K562 (cell line): ENCODE results near the gene SERF2. TPM values are rescaled to one million over a fixed set of nuclear protein-coding genes. Genes with fewer than 3 reads are reported as not detected.

Experiments
- E2F6 ChIP-seq, 2 experiments: IDR thresholded peaks; 2 replicates each; pipeline ENCODE4 v1.6.1; 2011; ENCODE audit warnings: borderline replicate concordance in 1 of 2, control low read depth in 1 of 2, low read depth in 1 of 2, low read length in 1 of 2, mild to moderate bottlenecking in 1 of 2, mixed read lengths in 1 of 2, moderate library complexity in 1 of 2; ENCODE audit not compliant: insufficient read depth in 1 of 2, insufficient read length in 1 of 2, poor library complexity in 1 of 2, severe bottlenecking in 1 of 2; ENCODE audit errors: extremely low read depth in 1 of 2
- HDAC8 ChIP-seq: fragments of 450-650 bp; IDR thresholded peaks from 2 replicates; pipeline ENCODE4 v1.6.1; 2016; ENCODE audit warnings: mild to moderate bottlenecking, missing genetic modification characterization, moderate library complexity, missing compliant biosample characterization
- ID3 ChIP-seq, 2 experiments: fragments of 250-450 bp in 1 of 2; fragments of 450-650 bp in 1 of 2; sonication (Bioruptor Pico) in 1 of 2; IDR thresholded peaks; 2 replicates each; pipeline versions ENCODE4 v1.6.1 to v1.8.0; 2016 to 2021; ENCODE audit warnings: mild to moderate bottlenecking in 2 of 2, moderate library complexity in 2 of 2, missing compliant biosample characterization in 1 of 2, missing genetic modification characterization in 1 of 2
- JUND ChIP-seq, 2 experiments: IDR thresholded peaks; 2 replicates in 1 of 2; 3 replicates in 1 of 2; pipeline ENCODE4 v1.6.1; 2011; ENCODE audit warnings: borderline replicate concordance in 2 of 2, low read depth in 2 of 2, low read length in 2 of 2, improper control_type of control experiment in 1 of 2, missing biosample characterization in 1 of 2, missing genetic modification characterization in 1 of 2, missing genetic modification reagents in 1 of 2
- RFX1 ChIP-seq: fragments of 450-650 bp; IDR thresholded peaks from 2 replicates; pipeline ENCODE4 v1.6.1; 2016; ENCODE audit warnings: mild to moderate bottlenecking, moderate library complexity
- TCF7L2 ChIP-seq: fragments of 150-350 bp; IDR thresholded peaks from 2 replicates; pipeline ENCODE4 v1.6.1; 2016; ENCODE audit warnings: low read depth, mild to moderate bottlenecking, low read length, moderate library complexity
- ZNF639 ChIP-seq, 2 experiments: fragments of 200-800 bp in 1 of 2; sonication (Bioruptor generic) in 1 of 2; sonication (generic) in 1 of 2; formaldehyde crosslinking in 1 of 2; IDR thresholded peaks in 1 of 2; conservative IDR thresholded peaks in 1 of 2; 2 replicates each; pipeline versions ENCODE4 v1.5.0 to v1.6.1; 2016 to 2020; ENCODE audit warnings: missing compliant biosample characterization in 1 of 2, missing genetic modification characterization in 1 of 2, missing genetic modification reagents in 1 of 2
- polyA plus RNA-seq, 8 experiments: library from polyadenylated mRNA; depleted of rRNA in 4 of 8; stranded (reverse) in 5 of 8; unstranded in 3 of 8; fragments of >200 nt; fragmentation: Nextera tagmentation in 2 of 8; fragmentation: Illumina TruSeq in 1 of 8; extraction: Ambion mirVana in 2 of 8; extraction: Trizol in 1 of 8; gene quantifications; 2 replicates each; pipeline versions ENCODE4 v1.2.1 to v1.2.3, GENCODE V29; 2011 to 2014; ENCODE audit warnings: inconsistent platforms in 1 of 8, missing spikeins in 1 of 8
- total RNA-seq, 7 experiments: library from RNA; depleted of rRNA in 6 of 7; stranded (reverse); fragments of >200 nt in 6 of 7; fragmentation: Illumina TruSeq in 2 of 7; extraction: Trizol in 2 of 7; gene quantifications; 2 replicates each; pipeline versions ENCODE4 v1.2.1 to v1.2.3, GENCODE V29; 2011 to 2021; ENCODE audit warnings: low replicate concordance in 1 of 7
- TF ChIP-seq, protein P1 (sequence below): fragments of 450-650 bp; IDR thresholded peaks from 2 replicates; pipeline ENCODE4 v1.6.1; 2016; ENCODE audit warnings: mild to moderate bottlenecking, moderate library complexity

The SERF2 gene
- total and polyA plus RNA-seq, 9 of the 15 experiments (the other 6 are each of a cell fraction or from before 2014, with no cell fraction given): 497 to 3,360 (median 867) TPM

DNA sequence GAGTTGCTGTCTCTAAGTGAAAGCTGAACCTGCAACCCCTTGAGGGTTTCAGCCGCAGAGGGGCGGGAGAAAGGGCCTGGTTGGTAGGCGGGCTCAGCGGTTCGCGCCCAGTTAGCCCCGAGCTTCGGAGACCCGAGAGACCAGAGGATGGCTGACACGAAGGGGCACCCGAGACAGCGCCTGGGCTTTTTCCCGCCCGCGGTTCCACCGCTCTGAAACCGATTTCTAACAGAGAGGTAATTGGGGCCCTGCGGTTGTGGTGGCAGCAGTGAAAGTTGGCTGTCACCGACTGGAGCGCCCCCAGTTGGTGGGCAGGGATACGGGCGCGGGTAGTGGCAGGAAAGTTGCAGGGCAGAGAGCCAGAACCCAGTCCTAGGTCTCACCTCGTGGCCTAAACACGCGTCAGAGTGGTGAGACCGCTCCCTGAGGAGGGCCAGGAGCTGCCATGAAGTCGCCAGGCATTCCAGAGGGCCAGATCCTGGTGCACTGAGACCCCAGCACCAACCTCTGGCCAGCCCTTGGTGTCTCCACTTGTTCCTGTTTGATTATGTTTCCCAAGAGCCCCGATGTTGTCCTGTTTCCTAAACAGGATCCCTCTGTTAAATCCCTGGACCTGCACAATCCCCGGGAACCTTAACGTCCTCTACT is 14.7 kb upstream of the SERF2 start (continued):
- TF ChIP-seq E2F6 (IDR thresholded peaks at IDR 0.05; ENCODE audit: borderline replicate concordance in 1 of 2, extremely low read depth in 1 of 2, insufficient read depth in 1 of 2, insufficient read length in 1 of 2, low read depth in 1 of 2, low read length in 1 of 2, poor library complexity in 1 of 2, severe bottlenecking in 1 of 2) (peak; percentile 23 to 81), TCF7L2 (no peak), ZNF639 (CRISPR knock-in tag; conservative IDR thresholded peaks at IDR 0.05 in 1 of 2, IDR thresholded peaks at IDR 0.05 in 1 of 2) (0 out of 4 replicates have a peak, but pooled peaks of 1 of the 2 experiments have one; percentile 24), ID3 (CRISPR knock-in tag; IDR thresholded peaks at IDR 0.05) (no peak), ID3 (tag; IDR thresholded peaks at IDR 0.05) (0 out of 2 replicates have a peak, but pooled peaks have one; percentile 25), HDAC8 (tag) (0 out of 2 replicates have a peak, but pooled peaks have one; percentile 20), RFX1 (peak; percentile 15; the same call in 1 of the 2 replicates), JUND (IDR thresholded peaks at IDR 0.05; ENCODE audit: borderline replicate concordance, low read depth, low read length) (no peak), JUND (tag; IDR thresholded peaks at IDR 0.05; ENCODE audit: borderline replicate concordance, low read depth, low read length) (no peak)
- TF ChIP-seq, protein P1, sequence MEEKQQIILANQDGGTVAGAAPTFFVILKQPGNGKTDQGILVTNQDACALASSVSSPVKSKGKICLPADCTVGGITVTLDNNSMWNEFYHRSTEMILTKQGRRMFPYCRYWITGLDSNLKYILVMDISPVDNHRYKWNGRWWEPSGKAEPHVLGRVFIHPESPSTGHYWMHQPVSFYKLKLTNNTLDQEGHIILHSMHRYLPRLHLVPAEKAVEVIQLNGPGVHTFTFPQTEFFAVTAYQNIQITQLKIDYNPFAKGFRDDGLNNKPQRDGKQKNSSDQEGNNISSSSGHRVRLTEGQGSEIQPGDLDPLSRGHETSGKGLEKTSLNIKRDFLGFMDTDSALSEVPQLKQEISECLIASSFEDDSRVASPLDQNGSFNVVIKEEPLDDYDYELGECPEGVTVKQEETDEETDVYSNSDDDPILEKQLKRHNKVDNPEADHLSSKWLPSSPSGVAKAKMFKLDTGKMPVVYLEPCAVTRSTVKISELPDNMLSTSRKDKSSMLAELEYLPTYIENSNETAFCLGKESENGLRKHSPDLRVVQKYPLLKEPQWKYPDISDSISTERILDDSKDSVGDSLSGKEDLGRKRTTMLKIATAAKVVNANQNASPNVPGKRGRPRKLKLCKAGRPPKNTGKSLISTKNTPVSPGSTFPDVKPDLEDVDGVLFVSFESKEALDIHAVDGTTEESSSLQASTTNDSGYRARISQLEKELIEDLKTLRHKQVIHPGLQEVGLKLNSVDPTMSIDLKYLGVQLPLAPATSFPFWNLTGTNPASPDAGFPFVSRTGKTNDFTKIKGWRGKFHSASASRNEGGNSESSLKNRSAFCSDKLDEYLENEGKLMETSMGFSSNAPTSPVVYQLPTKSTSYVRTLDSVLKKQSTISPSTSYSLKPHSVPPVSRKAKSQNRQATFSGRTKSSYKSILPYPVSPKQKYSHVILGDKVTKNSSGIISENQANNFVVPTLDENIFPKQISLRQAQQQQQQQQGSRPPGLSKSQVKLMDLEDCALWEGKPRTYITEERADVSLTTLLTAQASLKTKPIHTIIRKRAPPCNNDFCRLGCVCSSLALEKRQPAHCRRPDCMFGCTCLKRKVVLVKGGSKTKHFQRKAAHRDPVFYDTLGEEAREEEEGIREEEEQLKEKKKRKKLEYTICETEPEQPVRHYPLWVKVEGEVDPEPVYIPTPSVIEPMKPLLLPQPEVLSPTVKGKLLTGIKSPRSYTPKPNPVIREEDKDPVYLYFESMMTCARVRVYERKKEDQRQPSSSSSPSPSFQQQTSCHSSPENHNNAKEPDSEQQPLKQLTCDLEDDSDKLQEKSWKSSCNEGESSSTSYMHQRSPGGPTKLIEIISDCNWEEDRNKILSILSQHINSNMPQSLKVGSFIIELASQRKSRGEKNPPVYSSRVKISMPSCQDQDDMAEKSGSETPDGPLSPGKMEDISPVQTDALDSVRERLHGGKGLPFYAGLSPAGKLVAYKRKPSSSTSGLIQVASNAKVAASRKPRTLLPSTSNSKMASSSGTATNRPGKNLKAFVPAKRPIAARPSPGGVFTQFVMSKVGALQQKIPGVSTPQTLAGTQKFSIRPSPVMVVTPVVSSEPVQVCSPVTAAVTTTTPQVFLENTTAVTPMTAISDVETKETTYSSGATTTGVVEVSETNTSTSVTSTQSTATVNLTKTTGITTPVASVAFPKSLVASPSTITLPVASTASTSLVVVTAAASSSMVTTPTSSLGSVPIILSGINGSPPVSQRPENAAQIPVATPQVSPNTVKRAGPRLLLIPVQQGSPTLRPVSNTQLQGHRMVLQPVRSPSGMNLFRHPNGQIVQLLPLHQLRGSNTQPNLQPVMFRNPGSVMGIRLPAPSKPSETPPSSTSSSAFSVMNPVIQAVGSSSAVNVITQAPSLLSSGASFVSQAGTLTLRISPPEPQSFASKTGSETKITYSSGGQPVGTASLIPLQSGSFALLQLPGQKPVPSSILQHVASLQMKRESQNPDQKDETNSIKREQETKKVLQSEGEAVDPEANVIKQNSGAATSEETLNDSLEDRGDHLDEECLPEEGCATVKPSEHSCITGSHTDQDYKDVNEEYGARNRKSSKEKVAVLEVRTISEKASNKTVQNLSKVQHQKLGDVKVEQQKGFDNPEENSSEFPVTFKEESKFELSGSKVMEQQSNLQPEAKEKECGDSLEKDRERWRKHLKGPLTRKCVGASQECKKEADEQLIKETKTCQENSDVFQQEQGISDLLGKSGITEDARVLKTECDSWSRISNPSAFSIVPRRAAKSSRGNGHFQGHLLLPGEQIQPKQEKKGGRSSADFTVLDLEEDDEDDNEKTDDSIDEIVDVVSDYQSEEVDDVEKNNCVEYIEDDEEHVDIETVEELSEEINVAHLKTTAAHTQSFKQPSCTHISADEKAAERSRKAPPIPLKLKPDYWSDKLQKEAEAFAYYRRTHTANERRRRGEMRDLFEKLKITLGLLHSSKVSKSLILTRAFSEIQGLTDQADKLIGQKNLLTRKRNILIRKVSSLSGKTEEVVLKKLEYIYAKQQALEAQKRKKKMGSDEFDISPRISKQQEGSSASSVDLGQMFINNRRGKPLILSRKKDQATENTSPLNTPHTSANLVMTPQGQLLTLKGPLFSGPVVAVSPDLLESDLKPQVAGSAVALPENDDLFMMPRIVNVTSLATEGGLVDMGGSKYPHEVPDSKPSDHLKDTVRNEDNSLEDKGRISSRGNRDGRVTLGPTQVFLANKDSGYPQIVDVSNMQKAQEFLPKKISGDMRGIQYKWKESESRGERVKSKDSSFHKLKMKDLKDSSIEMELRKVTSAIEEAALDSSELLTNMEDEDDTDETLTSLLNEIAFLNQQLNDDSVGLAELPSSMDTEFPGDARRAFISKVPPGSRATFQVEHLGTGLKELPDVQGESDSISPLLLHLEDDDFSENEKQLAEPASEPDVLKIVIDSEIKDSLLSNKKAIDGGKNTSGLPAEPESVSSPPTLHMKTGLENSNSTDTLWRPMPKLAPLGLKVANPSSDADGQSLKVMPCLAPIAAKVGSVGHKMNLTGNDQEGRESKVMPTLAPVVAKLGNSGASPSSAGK: peak; percentile 75
